Memory B cell (primary cell): ENCODE results near the gene KRTAP10-8.
"Not testable (repeated sequence)": the region's sequence is repeated elsewhere in the genome, so short reads cannot be mapped to it uniquely, and the experiment has no call there.

Source experiments
- ATAC-seq: fragments of 150-1000 bp; cut with Tn5 transposase; 2 replicates; pipeline ENCODE4 v1.10.0; 2021; ENCODE audit warnings: low read depth, mild to moderate bottlenecking, moderate library complexity
- DNase-seq, 2 donors: peaks; one replicate each; pipeline ENCODE4 v3.0.0; 2022; ENCODE audit warnings: low spot score in 2 of 2
- H3K27ac Mint-ChIP-seq: one replicate; pipeline ENCODE4 v1.8.0; 2022; ENCODE audit warnings: mild to moderate bottlenecking, moderate library complexity, mixed read lengths
- H3K27me3 Mint-ChIP-seq: one replicate; pipeline ENCODE4 v1.8.0; 2022; ENCODE audit warnings: mixed read lengths
- H3K36me3 Mint-ChIP-seq: one replicate; pipeline ENCODE4 v1.8.0; 2022; ENCODE audit warnings: mild to moderate bottlenecking, mixed read lengths
- H3K4me1 Mint-ChIP-seq: one replicate; pipeline ENCODE4 v1.8.0; 2022; ENCODE audit warnings: mixed read lengths
- H3K4me3 Mint-ChIP-seq: one replicate; pipeline ENCODE4 v1.8.0; 2022; ENCODE audit warnings: mild to moderate bottlenecking, moderate library complexity, mixed read lengths
- H3K9me3 Mint-ChIP-seq: one replicate; pipeline ENCODE4 v1.8.0; 2022; ENCODE audit warnings: mixed read lengths

Gene KRTAP10-8

DNA sequence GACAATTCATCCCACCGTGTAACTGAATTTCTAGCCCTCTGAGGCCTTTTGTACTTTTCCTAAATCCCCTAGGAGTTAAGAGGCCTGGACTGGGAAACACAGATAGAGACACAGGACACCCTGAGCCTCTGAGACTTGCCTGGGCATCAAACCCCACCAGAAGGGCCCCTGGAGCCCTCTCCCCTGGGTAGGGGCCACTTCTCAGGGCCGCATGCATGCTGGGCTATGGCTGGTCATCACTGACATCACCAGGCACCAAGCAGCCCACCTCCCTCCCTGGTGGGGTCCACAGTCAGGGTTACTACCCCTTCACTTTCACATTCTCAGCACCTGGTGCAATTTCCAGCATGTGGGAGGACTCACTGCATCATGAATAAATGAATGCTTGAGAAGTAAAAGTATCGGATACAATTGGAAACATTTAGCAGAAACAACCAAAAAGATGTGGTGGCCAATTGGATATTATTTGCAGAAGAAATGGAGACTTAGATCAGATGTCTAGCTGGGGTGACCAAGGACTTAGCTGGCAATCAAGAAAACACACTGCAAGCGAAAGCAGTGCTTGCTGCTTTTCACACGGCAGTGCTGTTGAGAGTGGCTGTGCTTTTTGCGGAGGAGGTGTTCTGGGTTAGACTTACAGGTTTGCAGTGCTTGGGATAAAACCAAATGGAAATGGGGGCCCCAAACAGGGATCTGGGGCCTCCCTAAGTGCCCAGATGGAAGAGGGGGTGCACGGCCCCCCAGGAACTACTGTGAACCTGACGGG is 12.4 kb upstream of the KRTAP10-8 start:
- Mint-ChIP-seq H3K36me3 (peaks cover 4% of the 10 kb centered on the region), H3K27me3 (peaks cover 26% of the 10 kb centered on the region), H3K27ac (no peak overlapping the region), H3K4me3 (no peak overlapping the region), H3K4me1 (peaks cover 2% of the 10 kb centered on the region), H3K9me3 (peaks cover 10% of the 10 kb centered on the region)
- ATAC-seq, result no peak
- no peak for DNase-seq

- Mint-ChIP-seq H3K27me3 (peaks cover 25% of the 10 kb centered on the region), H3K27ac (peak within 1 kb of the TSS; percentile 68)
- not testable (repeated sequence) for DNase-seq, H3K9me3 Mint-ChIP-seq, H3K4me3 Mint-ChIP-seq, H3K36me3 Mint-ChIP-seq, ATAC-seq, H3K4me1 Mint-ChIP-seq
Observed at GRCh38 chr21:44600118-44600978, 11.5 kb upstream of the KRTAP10-8 start, which contains the start of gene KRTAP10-7. TSS of gene KRTAP10-7 (plus strand) at chr21:44600597. CDS start at chr21:44600622, 25 bp downstream.

- not testable (repeated sequence) for H3K36me3 Mint-ChIP-seq, H3K27ac Mint-ChIP-seq, H3K4me3 Mint-ChIP-seq, H3K4me1 Mint-ChIP-seq, ATAC-seq, DNase-seq
- peaks cover 12% of the 10 kb centered on the region for H3K9me3 Mint-ChIP-seq
- peaks cover 27% of the 10 kb centered on the region for H3K27me3 Mint-ChIP-seq
Observed at GRCh38 chr21:44601091-44601490, 10.8 kb upstream of the KRTAP10-8 start.

DNA sequence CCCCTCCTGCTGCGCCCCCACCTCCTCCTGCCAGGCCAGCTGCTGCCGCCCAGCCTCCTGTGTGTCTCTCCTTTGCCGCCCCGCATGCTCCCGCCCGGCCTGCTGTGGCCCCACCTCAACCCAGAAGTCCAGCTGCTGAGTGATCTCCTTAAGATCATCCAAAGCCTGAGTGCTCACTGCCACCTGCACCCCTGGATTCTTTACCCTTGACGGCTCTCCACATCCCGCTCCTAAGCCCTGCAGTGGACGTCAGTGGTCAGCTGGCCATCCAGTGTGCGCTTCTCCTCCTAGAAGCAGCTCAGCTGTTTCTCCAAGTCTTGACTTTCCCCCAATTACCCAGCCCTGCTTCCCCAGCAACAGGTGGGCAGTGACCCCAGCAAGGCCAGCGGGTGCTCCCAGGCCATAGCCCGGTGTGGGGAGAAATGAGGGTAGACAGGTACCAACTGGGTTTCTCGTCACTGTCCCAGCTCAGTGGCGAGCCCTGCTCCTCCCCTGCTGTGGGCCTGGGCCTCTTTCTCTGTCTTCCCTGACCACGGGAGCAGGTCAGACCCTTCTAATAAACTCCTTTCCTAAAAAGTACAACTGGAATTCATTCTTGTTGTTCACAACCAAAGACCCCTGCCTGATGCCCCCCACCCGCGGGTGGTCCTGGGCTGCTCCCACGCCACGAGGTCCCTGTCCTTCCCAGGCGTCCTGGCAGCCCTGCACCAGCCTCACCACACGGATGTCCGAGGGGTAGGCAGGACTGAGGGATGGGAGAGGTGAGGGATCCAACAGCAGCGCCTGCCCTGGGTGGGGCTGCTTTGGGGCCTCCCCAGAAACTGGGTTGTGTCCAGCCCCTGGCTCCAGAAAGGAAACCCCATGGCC is 10.1 kb upstream of the KRTAP10-8 start:
- Mint-ChIP-seq H3K36me3 (peaks cover 4% of the 10 kb centered on the region), H3K4me1 (no peaks in the 10 kb centered on the region), H3K27ac (no peak overlapping the region), H3K27me3 (peaks cover 29% of the 10 kb centered on the region), H3K4me3 (no peak overlapping the region), H3K9me3 (peaks cover 14% of the 10 kb centered on the region)
- ATAC-seq (no peak), DNase-seq (no peak)

GRCh38 chr21:44602463-44602850 is 9.4 kb upstream of the KRTAP10-8 start:
- Mint-ChIP-seq H3K27me3 (peaks cover 29% of the 10 kb centered on the region), H3K9me3 (peaks cover 14% of the 10 kb centered on the region), H3K4me3 (no peak overlapping the region), H3K27ac (no peak overlapping the region), H3K4me1 (no peaks in the 10 kb centered on the region), H3K36me3 (peaks cover 4% of the 10 kb centered on the region)
- DNase-seq (no peak), ATAC-seq (no peak)

- no peak for ATAC-seq
- H3K4me3 Mint-ChIP-seq, result no peak overlapping the region
- no peak for DNase-seq
Observed at GRCh38 chr21:44603109-44603875, 8.6 kb upstream of the KRTAP10-8 start.

GRCh38 chr21:44603911-44604310 is 8.0 kb upstream of the KRTAP10-8 start:
- peaks cover 27% of the 10 kb centered on the region for H3K27me3 Mint-ChIP-seq
- peaks cover 3% of the 10 kb centered on the region for H3K36me3 Mint-ChIP-seq
- H3K27ac Mint-ChIP-seq, result no peak overlapping the region
- H3K4me1 Mint-ChIP-seq, result no peaks in the 10 kb centered on the region
- DNase-seq (no peak), ATAC-seq (no peak)
- H3K9me3 Mint-ChIP-seq, result peaks cover 8% of the 10 kb centered on the region
- H3K4me3 Mint-ChIP-seq, result no peak overlapping the region

More at GRCh38 chr21:44603109-44603875, 8.6 kb upstream of the KRTAP10-8 start:
- H3K9me3 Mint-ChIP-seq, result peaks cover 11% of the 10 kb centered on the region
- H3K27me3 Mint-ChIP-seq, result peaks cover 30% of the 10 kb centered on the region
- peaks cover 4% of the 10 kb centered on the region for H3K36me3 Mint-ChIP-seq
- H3K27ac Mint-ChIP-seq, result no peak overlapping the region
- no peaks in the 10 kb centered on the region for H3K4me1 Mint-ChIP-seq

DNA sequence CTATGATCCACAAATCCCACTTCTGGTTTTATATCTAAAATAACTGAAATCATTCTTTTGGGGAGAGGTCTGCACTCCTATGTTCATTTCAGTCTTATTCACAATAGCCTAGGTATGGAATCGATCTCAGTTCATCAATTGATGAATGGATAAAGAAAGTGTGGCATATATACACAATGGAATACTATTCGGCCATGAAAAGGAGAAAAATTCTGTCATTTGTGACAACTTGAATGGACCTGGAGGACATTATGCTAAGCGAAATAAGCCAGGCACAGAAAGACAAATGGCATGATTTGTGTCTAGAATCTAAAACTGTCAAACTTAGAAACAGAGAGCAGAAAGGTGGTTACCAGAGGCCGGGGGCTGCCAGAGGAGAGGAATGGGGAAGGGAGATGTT is 5.4 kb upstream of the KRTAP10-8 start:
- H3K27me3 Mint-ChIP-seq, result peaks cover 19% of the 10 kb centered on the region
- peaks cover 17% of the 10 kb centered on the region for H3K9me3 Mint-ChIP-seq
- H3K4me1 Mint-ChIP-seq, result no peaks in the 10 kb centered on the region
- DNase-seq (no peak), ATAC-seq (no peak)
- no peak overlapping the region for H3K4me3 Mint-ChIP-seq
- no peak overlapping the region for H3K27ac Mint-ChIP-seq
- H3K36me3 Mint-ChIP-seq, result peaks cover 3% of the 10 kb centered on the region

DNA sequence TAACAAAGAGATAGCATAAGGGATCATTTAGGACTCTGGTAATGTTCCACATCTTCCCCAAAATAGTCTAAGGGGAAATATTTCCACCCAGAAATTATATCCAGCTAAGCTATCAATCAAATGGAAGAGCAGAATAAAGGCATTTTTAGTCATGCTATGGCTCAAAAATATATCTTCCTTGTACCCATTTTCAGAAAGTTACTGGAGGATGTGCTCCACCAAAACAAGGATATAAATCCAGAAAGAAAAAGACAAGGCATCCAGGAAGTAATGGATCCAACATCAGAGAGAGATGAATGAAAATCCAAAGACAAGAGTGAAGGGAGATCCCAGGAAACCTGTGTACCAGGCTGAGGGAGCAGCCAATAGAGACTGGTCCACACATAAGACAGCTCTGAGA is 2.7 kb upstream of the KRTAP10-8 start:
- Mint-ChIP-seq H3K9me3 (peaks cover 20% of the 10 kb centered on the region), H3K27me3 (peaks cover 24% of the 10 kb centered on the region), H3K4me3 (no peak overlapping the region), H3K27ac (no peak overlapping the region), H3K4me1 (no peaks in the 10 kb centered on the region), H3K36me3 (peaks cover 9% of the 10 kb centered on the region)
- ATAC-seq (no peak), DNase-seq (no peak)

- not testable (repeated sequence) for H3K27ac Mint-ChIP-seq, H3K4me3 Mint-ChIP-seq
- H3K9me3 Mint-ChIP-seq, result peaks cover 20% of the 10 kb centered on the region
Observed at GRCh38 chr21:44610157-44610843, 1.6 kb upstream of the KRTAP10-8 start.

DNA sequence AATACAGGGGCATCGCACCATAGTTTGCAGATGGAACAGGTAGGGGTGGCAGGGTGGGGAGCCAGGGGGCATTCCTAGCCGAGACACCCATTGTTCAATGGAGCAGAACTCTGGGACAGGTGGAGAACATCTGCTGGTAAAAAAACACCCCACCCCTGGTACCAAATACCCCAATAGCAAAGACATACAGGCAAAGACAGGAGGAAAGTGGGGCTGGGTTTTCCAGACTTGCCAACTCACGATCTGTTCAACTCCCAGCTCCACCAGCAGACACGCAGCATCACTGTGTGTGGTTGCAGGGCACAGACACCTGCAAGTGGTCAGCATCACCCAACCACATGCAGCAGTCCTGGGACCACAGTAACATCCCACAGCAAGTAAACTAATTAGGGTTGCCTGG is 328 bp upstream of the KRTAP10-8 start:
- DNase-seq (no peak), ATAC-seq (no peak)
- H3K27me3 Mint-ChIP-seq, result peaks cover 20% of the 10 kb centered on the region
- H3K27ac Mint-ChIP-seq, result no peak overlapping the region
- H3K4me1 Mint-ChIP-seq, result no peaks in the 10 kb centered on the region
- peaks cover 9% of the 10 kb centered on the region for H3K36me3 Mint-ChIP-seq
- no peak overlapping the region for H3K4me3 Mint-ChIP-seq
- H3K9me3 Mint-ChIP-seq, result peaks cover 16% of the 10 kb centered on the region

More at GRCh38 chr21:44610157-44610843, 1.6 kb upstream of the KRTAP10-8 start:
- H3K36me3 Mint-ChIP-seq, ATAC-seq, H3K4me1 Mint-ChIP-seq, DNase-seq: not testable (repeated sequence)
- peaks cover 21% of the 10 kb centered on the region for H3K27me3 Mint-ChIP-seq

GRCh38 chr21:44612669-44613229 is 870 bp downstream of the KRTAP10-8 start:
- H3K4me1 Mint-ChIP-seq, result no peaks in the 10 kb centered on the region
- ATAC-seq (no peak), DNase-seq (no peak)
- peaks cover 15% of the 10 kb centered on the region for H3K9me3 Mint-ChIP-seq
- H3K27me3 Mint-ChIP-seq, result peaks cover 18% of the 10 kb centered on the region
- peaks cover 9% of the 10 kb centered on the region for H3K36me3 Mint-ChIP-seq
- no peak overlapping the region for H3K4me3 Mint-ChIP-seq
- H3K27ac Mint-ChIP-seq, result no peak overlapping the region
